ENCODE results near the gene CWC25.

GRCh38 chr17:38786372-38786771 lies 38.7 kb downstream of the CWC25 start:
- TF ChIP-seq CTCF (IDR thresholded peaks at IDR 0.05) = no peak
- TF ChIP-seq POLR2A (IDR thresholded peaks at IDR 0.05) = no peak
